Peyer's patch (tissue), 4 donors: ENCODE measurements around the gene PDHX. TPM values are rescaled to one million over a fixed set of nuclear protein-coding genes. Genes with fewer than 3 reads are reported as not detected.

Experiments used
- DNase-seq, 3 donors: peaks; one replicate each; pipeline ENCODE4 v3.0.0-alpha.2; 2017 to 2019
- H3K27ac ChIP-seq, 4 donors: fragments of 200-600 bp; sonication (generic); one replicate each; pipeline ENCODE4 v1.5.1; 2016 to 2019
- H3K27me3 ChIP-seq, 2 donors: fragments of 200-600 bp; sonication (generic); one replicate each; pipeline ENCODE4 v1.5.1; 2019
- H3K36me3 ChIP-seq, 3 donors: fragments of 200-600 bp; sonication (generic); one replicate each; pipeline ENCODE4 v1.5.1; 2016 to 2019
- H3K4me1 ChIP-seq, 4 donors: fragments of 200-600 bp; sonication (generic); one replicate each; pipeline ENCODE4 v1.5.1; 2016 to 2019
- H3K4me3 ChIP-seq, 4 donors: fragments of 200-600 bp; sonication (generic); 1 replicate in 3 of 4; 2 replicates in 1 of 4; pipeline ENCODE4 v1.5.1; 2016 to 2019; ENCODE audit warnings: mild to moderate bottlenecking in 1 of 4
- H3K9me3 ChIP-seq, 4 donors: fragments of 200-600 bp; sonication (generic); one replicate each; pipeline ENCODE4 v1.5.1; 2016 to 2019; ENCODE audit warnings: mild to moderate bottlenecking in 1 of 4
- POLR2A ChIP-seq, 2 donors: fragments of 450-650 bp; IDR thresholded peaks; one replicate each; pipeline ENCODE4 v1.5.1; 2017; ENCODE audit warnings: antibody characterized with exemption in 2 of 2, mild to moderate bottlenecking in 2 of 2, moderate library complexity in 2 of 2
- total RNA-seq, 4 donors: library from RNA; depleted of rRNA; stranded (reverse); fragments of >200 nt; gene quantifications; one replicate each; pipeline ENCODE4 v1.1.0, GENCODE V29; 2016
- TF ChIP-seq, protein P1 (sequence below), 6 experiments: fragments of 450-650 bp in 4 of 6; fragments of 200-600 bp in 2 of 6; sonication (generic) in 1 of 6; IDR thresholded peaks; one replicate each; pipeline ENCODE4 v1.5.1; 2017 to 2019; ENCODE audit warnings: antibody characterized with exemption in 6 of 6, mild to moderate bottlenecking in 3 of 6, moderate library complexity in 1 of 6

The PDHX gene
- total RNA-seq, 4 donors from 2014 or later = 15.4 to 87.5 (median 22.4) TPM

- no peak overlapping the region for H3K27ac ChIP-seq
- no peak overlapping the region for H3K4me3 ChIP-seq
- H3K36me3 ChIP-seq = peaks cover 0 to 28% (median 0%) of the 10 kb centered on the region in 3 donors
- H3K4me1 ChIP-seq = no peaks in the 10 kb centered on the region
- H3K27me3 ChIP-seq = no peaks in the 10 kb centered on the region
- no peak for DNase-seq
- no peaks in the 10 kb centered on the region for H3K9me3 ChIP-seq
- TF ChIP-seq POLR2A (IDR thresholded peaks at IDR 0.05) = no peak
- TF ChIP-seq, protein P1, sequence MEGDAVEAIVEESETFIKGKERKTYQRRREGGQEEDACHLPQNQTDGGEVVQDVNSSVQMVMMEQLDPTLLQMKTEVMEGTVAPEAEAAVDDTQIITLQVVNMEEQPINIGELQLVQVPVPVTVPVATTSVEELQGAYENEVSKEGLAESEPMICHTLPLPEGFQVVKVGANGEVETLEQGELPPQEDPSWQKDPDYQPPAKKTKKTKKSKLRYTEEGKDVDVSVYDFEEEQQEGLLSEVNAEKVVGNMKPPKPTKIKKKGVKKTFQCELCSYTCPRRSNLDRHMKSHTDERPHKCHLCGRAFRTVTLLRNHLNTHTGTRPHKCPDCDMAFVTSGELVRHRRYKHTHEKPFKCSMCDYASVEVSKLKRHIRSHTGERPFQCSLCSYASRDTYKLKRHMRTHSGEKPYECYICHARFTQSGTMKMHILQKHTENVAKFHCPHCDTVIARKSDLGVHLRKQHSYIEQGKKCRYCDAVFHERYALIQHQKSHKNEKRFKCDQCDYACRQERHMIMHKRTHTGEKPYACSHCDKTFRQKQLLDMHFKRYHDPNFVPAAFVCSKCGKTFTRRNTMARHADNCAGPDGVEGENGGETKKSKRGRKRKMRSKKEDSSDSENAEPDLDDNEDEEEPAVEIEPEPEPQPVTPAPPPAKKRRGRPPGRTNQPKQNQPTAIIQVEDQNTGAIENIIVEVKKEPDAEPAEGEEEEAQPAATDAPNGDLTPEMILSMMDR (IDR thresholded peaks at IDR 0.05) = no peak
Observed at GRCh38 chr11:34987617-34988016, 71.2 kb downstream of the PDHX start.

DNA sequence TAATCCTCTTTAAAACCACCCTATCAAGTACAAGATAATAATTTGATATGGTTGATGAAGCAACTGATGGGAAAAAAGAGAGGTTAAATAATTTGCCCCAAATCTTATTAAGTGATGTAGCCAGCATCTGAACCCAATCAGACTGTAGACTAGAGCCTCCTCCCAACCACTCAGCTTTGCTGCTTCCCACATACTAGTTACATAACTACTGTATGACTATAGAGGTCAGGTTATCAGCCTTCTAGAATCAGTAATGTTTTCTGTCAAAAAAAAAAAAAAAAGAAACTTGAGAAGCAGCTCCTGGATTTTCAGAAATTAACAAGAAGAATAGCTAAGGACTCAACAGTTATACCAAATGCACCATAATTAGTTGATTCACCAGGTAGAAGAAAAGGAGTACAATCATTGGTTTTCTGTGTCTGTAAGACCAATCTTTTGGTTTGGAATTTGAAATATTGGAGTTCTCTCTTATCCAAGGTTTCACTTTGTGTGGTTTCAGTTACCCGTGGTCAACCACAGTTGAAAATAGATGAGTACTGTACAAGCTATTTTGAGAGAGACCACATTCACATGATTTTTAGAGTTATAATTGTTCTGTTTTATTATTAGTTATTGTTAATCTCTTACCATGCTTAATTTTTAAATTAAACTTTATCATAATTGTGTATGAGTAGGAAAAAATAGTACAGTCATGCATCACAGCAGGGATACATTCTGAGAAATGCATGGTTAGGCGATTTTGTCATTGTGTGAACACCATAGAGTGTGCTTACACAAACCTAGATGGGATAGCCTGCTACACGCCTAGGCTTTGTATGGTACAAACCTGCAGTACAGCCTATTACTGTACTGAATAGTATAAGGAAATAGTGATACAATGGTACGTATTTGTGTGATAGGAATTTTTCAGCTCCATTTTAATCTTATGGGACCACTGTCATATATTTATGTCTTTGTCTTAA lies 72.2 kb downstream of the PDHX start:
- Histone ChIP-seq H3K4me3 (no peak overlapping the region), H3K36me3 (peaks cover 0 to 28% (median 0%) of the 10 kb centered on the region in 3 donors), H3K9me3 (no peaks in the 10 kb centered on the region), H3K4me1 (no peaks in the 10 kb centered on the region), H3K27me3 (no peaks in the 10 kb centered on the region), H3K27ac (no peak overlapping the region)
- TF ChIP-seq POLR2A (IDR thresholded peaks at IDR 0.05) = no peak
- TF ChIP-seq, protein P1 (IDR thresholded peaks at IDR 0.05) = no peak
- DNase-seq = no peak

GRCh38 chr11:34990916-34991315 lies 74.5 kb downstream of the PDHX start:
- no peak for TF ChIP-seq POLR2A (IDR thresholded peaks at IDR 0.05)
- TF ChIP-seq, protein P1 (IDR thresholded peaks at IDR 0.05) = no peak
- DNase-seq = no peak
- Histone ChIP-seq H3K36me3 (peaks cover 0 to 8% (median 0%) of the 10 kb centered on the region in 3 donors), H3K9me3 (no peaks in the 10 kb centered on the region), H3K4me3 (no peak overlapping the region), H3K27me3 (no peaks in the 10 kb centered on the region), H3K4me1 (no peaks in the 10 kb centered on the region), H3K27ac (no peak overlapping the region)

GRCh38 chr11:34994854-34995253 lies 78.4 kb downstream of the PDHX start:
- DNase-seq = no peak
- TF ChIP-seq POLR2A (IDR thresholded peaks at IDR 0.05) = no peak
- TF ChIP-seq, protein P1 (IDR thresholded peaks at IDR 0.05) = no peak
- H3K9me3 ChIP-seq = no peaks in the 10 kb centered on the region

DNA sequence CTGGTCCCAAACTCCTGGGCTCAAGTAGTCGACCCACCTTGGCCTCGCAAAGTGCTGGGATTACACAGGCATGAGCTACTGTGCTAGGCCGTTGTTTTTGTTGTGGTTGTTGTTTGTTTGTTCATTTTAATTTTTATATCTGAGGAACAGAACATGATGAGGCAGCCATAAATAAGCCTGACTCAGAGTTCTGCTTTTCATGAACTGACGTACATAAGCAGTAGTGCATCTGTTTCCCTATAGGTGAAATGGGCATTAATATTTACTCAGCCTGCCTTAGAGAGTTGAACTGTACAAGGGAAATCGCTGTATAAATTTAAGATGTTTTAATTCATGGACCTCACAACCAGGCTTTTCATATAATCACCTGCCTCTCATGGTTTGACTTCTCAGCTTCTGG lies 80.5 kb downstream of the PDHX start:
- Histone ChIP-seq H3K4me3 (no peak overlapping the region), H3K4me1 (peaks cover 0 to 9% (median 0%) of the 10 kb centered on the region in 4 donors), H3K36me3 (no peaks in the 10 kb centered on the region), H3K27me3 (no peaks in the 10 kb centered on the region), H3K27ac (no peak overlapping the region), H3K9me3 (no peaks in the 10 kb centered on the region)
- no peak for DNase-seq
- TF ChIP-seq POLR2A (IDR thresholded peaks at IDR 0.05) = no peak
- TF ChIP-seq, protein P1 (IDR thresholded peaks at IDR 0.05) = no peak

More at GRCh38 chr11:34994854-34995253, 78.4 kb downstream of the PDHX start:
- no peaks in the 10 kb centered on the region for H3K27me3 ChIP-seq
- H3K36me3 ChIP-seq = no peaks in the 10 kb centered on the region
- no peak overlapping the region for H3K4me3 ChIP-seq
- peaks cover 0 to 9% (median 0%) of the 10 kb centered on the region in 4 donors for H3K4me1 ChIP-seq
- no peak overlapping the region for H3K27ac ChIP-seq
